LoVo (cell line): ENCODE measurements around the gene SH3PXD2A.

Experiments used
- DNase-seq: peaks from one replicate; pipeline ENCODE4 v3.0.0-alpha.2; 2016; ENCODE audit warnings: low spot score

SH3PXD2A gene

DNA sequence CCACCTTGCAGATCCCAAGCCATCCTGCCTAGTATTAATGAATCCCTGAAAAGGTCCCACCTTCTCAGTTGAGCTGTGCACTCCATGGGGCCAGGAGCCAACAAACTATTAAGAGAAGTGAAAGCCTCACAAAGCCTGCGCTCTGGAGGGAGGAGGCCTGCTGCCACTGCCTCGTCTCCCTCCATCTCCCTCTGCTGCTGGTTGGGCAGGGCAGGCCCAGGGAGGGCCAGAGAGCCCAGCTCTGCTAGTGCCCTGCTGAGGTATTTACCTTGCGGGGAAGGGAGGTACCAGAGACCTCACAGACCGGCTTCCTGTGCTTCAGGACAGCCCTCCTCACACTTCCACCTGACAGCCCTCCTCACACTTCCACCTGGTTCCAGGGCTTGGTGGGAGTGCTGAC, 171.5 kb downstream of the SH3PXD2A start:
- DNase-seq: no peak

DNA sequence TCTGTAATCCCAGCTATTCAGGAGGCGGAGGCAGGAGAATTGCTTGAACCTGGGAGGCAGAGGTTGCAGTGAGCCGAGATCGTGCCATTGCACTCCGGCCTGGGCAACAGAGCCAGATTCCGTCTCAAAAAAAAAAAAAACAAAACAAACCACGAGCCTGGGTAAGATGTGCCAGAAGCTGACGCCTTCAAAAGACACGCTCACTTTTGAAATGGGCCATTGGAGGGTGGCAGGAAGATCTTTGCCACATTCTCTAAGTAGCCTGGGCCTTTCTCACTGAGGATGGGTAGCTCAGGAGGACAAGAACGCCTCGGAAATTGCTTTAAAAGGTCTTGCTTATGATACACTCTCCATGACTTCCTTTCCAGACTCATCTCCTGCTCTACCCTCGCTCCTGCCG, 172.7 kb downstream of the SH3PXD2A start:
- no peak for DNase-seq

DNA sequence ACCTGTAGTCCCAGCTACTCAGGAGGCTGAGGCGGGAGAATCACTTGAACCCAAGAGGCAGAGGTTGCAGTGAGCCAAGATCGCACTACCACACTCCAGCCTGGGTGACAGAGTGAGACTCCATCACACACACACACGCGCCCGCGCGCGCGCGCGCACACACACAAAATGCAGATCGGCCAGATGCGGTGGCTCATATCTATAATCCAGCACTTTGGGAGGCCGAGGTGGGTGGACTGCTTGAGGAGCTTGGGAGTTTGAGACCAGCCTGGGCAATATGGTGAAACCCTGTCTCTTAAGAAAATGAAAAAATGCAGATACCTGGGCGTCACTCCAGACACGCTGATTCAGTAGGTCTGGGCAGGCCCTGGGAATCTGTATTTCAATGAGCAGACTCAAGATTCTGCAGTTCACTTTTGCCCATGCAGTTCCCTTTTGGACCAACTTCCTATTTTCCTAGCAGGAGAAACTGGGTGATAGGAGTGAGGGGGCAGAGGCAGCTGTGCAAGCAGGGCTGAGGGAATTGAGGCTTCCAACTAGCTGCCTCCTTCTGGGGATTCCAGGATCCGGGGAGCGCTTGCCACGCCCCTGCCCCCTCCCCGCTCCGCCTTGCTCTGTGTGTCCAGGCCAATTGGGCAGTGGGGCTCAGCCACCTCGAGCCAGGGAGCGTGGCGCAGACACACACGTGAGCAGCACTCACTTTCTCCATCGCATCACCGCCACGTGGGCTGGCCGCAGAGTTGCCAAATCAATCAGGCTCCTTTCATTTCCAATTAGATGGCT, 173.6 kb downstream of the SH3PXD2A start:
- DNase-seq: no peak

DNA sequence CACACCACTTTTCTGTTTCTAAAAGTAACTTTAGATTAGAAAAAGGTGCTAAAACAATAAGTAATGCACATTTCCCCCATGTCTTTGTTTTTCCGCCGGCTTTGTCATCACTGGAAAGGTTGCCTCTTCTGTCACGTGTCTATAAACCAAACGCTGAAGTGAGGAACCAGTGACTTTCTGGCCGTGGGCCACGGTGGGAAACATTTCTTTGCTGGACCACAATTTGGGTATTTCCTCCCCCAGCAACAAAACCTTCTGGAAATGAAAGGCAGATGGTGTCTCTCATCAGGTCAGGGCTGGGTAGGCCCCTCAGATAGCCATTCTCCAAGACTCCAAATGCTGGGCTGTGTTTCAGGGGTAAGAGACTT, 174.5 kb downstream of the SH3PXD2A start:
- no peak for DNase-seq

DNA sequence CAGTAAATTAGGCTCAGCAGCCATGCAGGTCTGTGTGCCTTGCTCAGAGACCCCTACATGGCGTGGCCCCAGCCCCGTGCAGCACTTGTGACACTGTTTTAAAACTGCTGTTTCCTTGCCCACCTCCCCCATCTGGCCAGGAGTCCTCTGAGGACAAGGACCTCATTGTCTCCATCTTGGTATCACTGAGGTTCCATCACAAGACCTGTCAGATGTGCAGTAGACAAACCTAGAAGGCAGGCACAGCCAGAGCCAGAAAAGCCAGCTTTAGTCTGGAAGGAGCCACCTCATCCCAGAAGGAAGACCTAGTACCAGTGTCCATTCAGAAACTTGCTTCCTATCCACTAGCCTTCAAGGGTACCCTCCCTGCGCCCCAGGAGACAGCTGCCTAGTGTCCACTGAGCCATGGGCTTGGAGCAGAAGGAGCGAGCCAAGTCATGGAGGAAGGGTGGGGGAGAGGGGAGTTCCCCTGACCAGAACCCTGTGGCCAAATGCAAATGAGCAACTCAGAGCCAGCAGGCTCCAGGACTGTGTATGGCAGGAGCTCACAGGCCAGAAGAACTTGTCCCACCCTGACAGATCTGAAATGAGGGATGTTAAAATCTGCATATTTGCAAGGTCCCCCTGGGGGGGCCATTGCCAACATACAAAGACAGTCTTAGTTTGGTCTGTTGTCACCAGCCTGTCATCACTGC, 176.1 kb downstream of the SH3PXD2A start:
- DNase-seq: no peak

DNA sequence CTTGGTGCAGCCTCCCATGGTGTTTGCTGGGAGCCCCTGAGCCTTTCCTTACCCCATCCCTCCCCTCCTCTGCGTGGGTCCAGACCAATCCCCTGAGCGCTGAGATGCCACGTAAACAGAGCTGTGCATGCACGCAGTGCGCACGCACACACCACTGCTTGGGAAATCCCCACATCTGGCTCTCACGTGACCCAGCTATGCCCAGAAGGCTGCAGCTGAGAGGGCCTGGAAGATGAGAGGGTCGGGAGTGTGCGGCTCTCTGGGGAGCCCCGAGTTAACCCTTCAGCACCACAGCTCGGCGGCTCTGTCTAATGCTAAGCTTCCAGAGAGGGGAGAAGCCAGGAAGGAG, 177.2 kb downstream of the SH3PXD2A start:
- no peak for DNase-seq

DNA sequence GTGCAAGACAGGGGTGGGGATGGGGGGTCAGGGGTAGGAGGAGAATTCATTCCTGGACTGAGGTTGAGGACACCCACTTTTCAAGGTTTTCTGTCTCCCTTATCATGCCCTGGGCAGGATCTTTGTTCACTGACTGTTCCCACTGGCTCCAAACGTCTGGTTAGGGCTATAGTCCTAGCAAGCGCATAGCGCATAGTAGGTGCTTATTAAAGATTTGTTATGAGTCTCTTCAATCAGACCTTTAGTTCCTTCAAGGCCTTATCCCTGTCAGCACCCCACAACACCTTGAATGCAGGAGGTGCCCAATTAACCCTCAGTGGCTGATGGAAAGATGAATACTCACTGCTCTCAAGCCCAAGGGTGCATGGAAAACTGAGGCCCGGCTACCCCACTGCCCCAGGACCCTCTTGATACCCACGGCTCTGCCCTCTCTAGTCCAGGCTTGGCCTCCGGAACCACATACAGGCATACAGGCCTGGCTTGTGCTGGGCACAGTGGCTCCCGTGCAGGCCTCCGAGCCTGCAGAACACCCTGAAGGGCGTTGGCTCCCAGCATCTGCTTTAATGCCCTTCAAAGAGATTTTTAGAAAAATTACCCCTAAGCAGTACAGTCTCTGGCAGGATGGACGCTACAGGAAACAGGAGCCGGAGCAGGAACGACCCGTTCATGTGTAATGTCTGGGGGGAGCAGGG, 177.7 kb downstream of the SH3PXD2A start:
- no peak for DNase-seq

DNA sequence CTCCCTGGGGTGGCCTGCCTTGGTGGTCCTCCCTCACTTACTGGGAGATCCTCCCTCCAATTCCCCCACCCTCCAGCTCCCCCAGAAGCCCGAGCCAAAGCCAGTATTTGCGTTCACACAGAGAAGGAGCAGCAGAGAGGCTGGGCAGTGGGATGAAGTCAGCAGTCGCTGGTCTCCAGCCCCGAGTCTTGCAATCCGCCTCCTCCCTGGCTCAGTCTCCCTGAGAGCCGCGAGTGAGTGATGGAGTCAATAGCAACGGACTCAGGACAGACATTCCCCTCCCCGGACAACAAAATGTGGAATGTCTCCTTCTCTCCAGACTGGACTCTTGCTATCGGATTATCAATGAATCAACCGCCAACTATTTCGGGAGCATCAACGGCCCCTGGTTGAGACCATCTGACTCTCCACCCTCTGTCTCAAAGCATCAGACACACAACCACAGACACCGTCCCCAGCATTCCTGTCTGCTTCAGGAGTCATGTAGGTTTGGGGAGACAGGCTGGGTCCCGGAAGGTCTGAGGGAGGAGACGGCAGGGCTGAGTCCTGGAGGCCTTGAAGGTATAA, 178.4 kb downstream of the SH3PXD2A start:
- no peak for DNase-seq

DNA sequence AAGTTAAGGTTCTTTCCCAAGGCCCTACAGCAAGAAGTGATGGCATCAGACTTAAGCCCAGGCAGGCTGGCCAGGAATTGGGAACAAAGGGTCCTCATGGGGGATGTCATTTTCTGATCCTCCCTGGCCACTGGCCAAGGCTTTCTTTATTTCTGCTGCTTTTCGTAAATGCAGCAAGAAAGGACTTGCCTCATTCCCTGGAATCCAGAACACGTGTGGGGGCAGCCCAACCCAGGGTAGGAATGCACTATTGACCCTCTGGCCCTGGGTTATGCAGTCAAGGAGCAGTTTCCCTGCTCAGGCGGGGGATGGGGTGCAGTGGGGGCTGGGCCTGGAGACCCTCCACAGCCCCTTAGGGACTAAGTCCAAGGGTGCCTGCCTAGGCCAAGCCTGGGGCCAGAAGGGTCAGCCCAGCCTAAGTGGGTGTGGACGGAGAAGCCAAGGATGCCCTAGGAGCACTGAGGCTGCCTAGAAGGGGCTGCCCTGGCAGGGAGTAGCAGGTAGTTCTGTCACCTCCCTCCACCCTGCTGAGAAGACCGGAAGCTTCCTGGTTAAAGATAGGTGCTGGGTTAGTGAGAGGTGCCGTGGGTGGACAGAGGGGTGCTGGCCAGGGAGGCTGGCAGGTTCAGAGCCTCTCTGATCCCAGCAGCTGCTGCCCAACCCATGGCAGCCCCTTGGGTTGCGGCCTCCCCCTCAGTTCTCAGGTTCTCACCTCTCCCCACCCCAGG, 179.2 kb downstream of the SH3PXD2A start:
- DNase-seq: no peak

DNA sequence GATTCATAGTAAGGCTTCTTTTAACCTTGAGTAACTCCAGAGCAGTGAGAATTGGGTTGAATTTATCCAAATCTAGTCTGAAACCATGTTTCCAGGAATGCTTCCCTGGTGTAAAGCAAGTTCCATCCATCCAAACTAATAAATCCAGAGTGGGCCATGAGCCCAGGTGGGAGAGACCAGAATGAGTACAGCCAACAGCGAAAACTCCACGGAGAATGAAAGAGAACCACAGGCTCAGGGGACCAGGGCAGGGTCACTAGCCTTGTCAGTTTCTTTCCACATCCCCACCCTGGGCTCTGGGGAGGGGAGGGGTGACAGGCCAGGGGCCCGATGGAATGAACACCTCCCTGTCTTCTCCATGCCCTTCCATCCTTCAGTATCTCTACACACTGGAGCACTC, 181.8 kb downstream of the SH3PXD2A start:
- DNase-seq: no peak

DNA sequence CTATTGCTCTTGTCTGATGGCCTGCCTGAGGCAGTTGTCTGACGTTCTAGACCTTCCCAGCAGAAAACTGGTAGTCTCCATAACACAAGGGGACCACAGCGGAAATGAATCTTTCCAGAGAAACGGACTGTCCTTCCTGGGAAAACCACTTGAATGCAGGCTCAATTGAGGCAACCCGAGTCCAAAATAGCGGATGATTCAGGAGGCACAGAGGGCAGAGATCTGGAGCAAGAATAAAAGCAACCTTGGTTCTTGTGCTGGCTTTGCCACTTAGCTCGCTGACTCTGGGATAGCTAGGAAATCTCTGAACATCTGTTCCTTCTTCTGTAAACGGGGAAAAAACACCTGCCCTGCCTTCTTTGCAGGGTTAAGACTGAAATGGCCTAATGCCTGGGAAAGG, 183.0 kb downstream of the SH3PXD2A start:
- no peak for DNase-seq

DNA sequence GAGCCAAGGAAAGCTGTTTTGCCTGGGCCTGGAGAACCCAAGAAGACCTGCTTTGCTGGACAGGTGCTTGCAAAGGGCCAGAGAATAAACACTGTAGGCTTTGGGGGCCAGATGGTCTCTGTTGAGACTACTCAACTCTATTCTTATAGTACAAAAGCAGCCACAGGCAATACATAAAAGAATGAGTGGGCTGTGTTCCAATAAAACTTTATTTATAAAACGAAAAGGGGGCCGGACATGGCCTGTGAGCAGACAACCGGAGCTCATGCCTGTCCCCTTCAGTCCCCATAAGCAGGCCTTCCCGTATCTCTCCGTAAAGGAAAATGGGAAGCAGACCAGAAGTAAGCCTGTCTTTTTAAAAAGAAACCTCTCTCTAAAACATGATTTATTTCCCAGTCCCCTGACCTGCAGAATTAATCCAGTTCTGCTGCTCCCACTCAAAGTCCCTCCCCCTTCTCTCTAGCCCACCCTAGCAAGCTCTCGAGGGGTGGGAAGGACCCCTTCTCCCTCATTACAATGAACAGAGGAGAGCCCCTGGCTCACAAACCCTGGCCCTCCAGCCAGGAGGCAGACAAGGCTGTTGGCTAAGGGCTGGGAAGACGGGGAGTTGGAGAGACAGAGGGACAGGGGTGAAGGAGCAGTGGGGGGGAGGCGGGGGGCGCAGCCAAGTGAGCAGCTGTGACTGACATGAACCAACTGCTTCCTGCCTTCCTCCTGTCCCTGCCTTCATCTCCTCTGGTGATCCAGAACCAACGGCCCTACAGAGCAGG, 184.1 kb downstream of the SH3PXD2A start:
- no peak for DNase-seq

DNA sequence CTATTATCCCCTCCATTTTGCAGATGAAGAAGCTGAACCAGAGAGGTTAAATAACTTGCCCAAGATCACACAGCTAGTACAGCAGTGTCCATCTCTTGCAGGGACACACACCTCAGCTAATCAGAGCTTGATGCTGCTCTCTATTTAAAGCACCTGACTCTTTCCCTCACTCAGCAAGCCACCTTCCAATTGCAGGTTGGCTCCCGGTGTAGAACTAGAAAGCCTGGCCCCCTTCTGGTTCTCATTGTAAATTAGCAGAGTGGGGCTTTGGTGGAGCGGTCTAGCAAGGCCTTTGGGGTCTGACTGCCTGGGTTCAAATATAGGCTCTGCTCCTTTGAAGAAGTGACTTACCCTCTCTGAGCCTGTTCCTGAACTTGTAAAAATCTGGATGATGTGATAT, 185.4 kb downstream of the SH3PXD2A start:
- no peak for DNase-seq

DNA sequence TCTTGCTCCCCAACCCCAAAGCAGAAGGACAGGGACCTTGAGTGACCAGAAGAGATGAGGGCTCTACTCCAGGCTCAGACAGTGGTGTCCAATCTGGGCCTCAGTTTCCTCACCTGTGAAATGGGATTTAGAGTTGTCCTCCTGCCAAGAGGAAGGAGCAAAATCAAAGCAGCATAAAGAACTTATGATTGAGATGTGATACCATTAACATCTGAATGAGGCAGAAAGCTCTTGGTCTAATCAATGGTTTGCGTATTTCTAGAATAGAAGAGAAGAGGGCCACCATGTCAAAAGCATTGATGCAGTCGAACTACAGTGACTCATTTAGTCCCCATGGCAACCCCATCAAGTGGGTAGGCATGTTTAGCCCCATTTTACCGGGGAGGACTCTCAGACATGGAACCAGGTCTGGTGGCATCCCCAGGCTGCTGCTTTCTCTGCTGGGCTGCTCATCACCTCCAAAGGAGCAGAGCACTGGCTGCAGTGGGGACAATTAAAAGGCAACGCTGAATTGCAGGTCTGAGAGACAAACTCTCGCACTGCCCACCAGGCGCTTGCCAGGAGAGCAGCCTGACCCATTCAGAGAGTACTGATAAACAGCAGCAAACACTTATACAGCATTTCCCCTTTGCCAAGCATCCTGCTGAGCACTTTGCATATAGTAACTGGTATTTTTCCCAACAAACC, 186.0 kb downstream of the SH3PXD2A start:
- no peak for DNase-seq

DNA sequence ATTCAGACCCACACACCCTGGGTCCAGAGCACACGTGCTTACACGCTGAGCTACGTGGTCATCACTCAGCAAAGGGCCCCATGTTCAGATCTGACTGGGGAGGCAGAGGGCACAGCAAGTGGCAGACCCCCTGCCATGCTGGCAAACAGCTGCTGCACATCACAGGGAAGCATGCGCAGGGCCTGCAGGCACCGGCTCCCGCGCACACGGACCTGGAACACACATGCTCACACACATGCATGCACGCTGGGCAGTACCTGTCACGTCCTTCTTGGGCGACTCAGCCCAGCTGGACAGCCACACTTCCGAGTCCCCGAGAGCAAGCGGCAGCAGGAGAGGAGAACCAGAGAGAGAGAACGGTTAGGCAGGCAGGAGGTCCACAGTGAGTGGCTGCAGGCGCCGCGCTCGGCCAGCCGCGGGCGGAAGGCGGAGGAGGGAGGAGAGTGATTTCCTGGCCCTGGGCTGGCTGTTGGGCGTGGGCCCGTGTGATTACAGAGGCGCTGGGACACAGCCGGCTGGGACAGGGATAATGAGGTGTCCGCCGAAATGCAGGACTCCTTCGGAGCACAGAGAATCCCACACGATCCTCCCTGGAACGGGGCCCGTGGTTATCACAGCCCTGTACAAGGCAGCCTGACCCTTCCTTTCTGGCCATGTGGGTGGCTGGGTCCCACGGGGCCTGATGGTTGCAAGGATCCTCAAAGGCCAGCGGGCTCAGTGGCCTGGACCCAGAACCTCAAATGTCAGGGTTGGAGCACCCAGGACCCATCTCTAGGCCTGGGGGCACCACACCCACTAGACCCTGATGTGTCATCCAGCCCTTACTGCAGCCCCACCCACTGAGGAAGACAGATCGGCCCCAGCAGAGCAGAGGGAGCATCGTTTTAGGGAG, 186.8 kb downstream of the SH3PXD2A start:
- DNase-seq: no peak

DNA sequence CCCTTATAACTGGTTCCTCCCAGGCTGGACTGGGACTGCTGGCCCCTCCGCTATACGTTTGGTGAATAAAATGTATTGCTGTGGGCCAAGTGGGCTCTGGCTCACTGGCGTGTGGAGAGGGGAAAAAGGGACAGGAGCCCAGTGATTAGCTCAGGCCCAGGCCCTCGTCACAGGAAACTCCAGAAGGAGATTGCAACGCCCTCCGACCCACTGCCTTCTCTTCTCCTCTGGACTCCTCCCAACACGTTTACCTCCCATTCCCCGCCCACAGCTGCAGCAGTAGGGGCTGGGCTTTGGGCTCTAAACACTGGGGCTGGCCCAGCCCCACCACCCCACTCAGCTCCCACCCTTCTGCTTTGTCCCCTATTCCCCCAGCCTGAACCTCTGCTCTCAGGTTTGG, 188.0 kb downstream of the SH3PXD2A start:
- no peak for DNase-seq

DNA sequence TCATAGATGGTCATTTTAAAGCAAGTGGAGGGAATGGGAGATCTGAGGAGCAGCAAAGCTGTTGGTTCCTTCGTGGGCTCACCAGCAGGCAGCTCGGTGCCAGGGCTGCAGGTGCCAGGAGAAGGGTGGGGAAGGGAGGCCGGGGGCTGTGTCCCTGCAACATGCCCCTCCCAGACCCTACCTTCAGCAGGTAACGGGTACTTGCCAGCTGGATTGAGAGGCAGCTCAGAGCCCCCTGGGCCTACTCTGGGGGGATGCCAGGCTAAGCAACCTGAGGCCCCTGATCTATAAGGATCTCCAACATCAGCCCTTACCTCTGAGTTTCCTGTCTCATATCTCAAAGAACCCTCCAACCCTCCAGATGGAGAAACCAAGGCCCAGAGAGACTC, 188.6 kb downstream of the SH3PXD2A start:
- no peak for DNase-seq

DNA sequence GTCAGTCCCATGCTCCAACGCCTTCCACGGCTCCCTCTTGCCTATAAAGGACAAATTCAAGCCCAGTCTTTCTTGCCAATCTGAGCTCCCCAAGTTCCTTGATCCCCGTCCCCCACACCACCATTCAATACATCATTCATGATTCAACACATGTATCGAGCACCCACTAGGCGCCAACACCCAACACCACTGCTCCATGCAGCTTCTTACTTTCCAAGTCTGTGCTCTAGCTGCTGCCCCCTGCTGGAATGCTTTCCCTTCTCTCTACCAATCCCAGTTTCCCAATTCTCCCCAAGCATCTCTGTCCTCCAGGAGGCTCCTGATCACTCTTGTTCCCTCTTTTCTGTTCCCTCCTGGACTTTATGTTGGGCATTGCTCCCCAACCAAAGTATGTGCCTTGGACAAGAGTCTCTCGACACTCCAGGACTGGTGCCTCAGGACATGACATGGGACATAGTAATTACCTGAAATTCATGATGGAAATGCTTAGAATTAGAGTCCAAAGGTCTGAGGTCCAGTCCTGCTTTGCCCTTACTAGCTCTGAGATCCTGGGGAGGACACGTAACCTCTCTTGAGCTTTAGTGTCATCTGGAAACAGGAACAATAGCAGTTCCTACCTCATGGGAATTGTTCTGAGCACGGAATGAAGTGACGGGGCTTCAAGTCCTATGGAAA, 189.2 kb downstream of the SH3PXD2A start:
- no peak for DNase-seq

DNA sequence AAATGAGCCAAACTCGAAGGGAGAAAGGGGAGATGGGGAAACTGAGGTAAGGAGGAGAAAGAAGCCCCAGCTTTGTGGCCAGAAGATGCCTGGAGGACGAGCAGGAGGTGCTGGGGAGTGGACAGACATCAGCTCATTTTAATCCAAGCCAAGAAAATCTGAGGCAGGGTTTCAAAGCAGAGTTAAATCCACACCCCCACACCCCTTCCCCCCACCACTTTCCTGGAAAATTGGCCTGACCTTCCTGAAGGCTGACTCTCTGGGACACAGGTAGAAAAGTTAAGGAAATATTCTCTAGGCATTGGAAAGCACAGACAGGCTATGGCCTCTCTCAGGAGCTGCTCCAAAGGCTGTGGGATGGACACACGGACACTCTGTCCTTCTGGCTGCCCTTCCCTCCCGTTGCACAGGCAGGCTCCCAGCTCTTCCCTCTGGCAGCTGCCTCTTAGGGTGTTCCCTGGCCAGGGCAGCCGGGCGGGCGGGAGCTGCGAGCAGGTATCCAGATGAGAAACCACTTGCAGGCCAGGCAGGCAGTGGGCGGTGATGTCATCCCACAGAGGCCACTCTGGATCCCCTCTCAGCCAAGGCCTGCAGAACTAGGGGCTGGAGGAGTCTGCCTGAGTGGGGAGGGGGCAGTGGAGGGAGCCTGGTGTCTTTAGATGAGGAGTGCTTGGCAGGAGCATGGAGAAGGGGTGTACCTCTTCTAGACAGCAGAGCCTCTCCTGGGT, 190.1 kb downstream of the SH3PXD2A start:
- no peak for DNase-seq
